AG08395 (cell line): Measurements from ENCODE around the gene MYBPC2.
A peak's percentile ranks its signal among the peaks of the same experiment; 100 is the strongest.
"Not testable (repeated sequence)": the region's sequence is repeated elsewhere in the genome, so short reads cannot be mapped to it uniquely, and the experiment has no call there.

Source experiments
- DNase-seq: peaks from one replicate; pipeline ENCODE4 v3.0.0; 2012; ENCODE audit warnings: mixed read lengths, low spot score

Gene MYBPC2

GRCh38 chr19:50432221-50433028 lies at the start of gene MYBPC2:
Gene MYBPC2 (plus strand): TSS chr19:50432892. CDS start chr19:50432954, 62 bp downstream.
- no peak for DNase-seq

- DNase-seq, result no peak
Measured at GRCh38 chr19:50383001-50383851, 49.5 kb upstream of the MYBPC2 start.

GRCh38 chr19:50383852-50384684 lies 48.6 kb upstream of the MYBPC2 start, which contains the start of gene POLD1:
Gene POLD1 (plus strand): TSS chr19:50384347. CDS start chr19:50398852, 14,505 bp downstream.
- DNase-seq, result peak; percentile 99

GRCh38 chr19:50384685-50385535 lies 47.8 kb upstream of the MYBPC2 start:
- DNase-seq, result no peak

GRCh38 chr19:50387176-50387867 lies 45.4 kb upstream of the MYBPC2 start:
- no peak for DNase-seq

- no peak for DNase-seq
Measured at GRCh38 chr19:50387868-50388245, 44.8 kb upstream of the MYBPC2 start.

GRCh38 chr19:50390295-50390694 lies 42.4 kb upstream of the MYBPC2 start:
- DNase-seq, result not testable (repeated sequence)

GRCh38 chr19:50390952-50391351 lies 41.7 kb upstream of the MYBPC2 start:
- not testable (repeated sequence) for DNase-seq

- no peak for DNase-seq
Measured at GRCh38 chr19:50392759-50393158, 39.9 kb upstream of the MYBPC2 start.

GRCh38 chr19:50393589-50393988 lies 39.1 kb upstream of the MYBPC2 start:
- DNase-seq, result no peak

- no peak for DNase-seq
Measured at GRCh38 chr19:50394017-50394416, 38.7 kb upstream of the MYBPC2 start.

GRCh38 chr19:50398675-50399367 lies 33.9 kb upstream of the MYBPC2 start:
- DNase-seq, result no peak

- no peak for DNase-seq
Measured at GRCh38 chr19:50399368-50399745, 33.3 kb upstream of the MYBPC2 start.

GRCh38 chr19:50401605-50402450 lies 30.9 kb upstream of the MYBPC2 start:
- DNase-seq, result no peak

GRCh38 chr19:50402544-50403301 lies 30.0 kb upstream of the MYBPC2 start:
- no peak for DNase-seq

GRCh38 chr19:50406156-50406820 lies 26.4 kb upstream of the MYBPC2 start:
- no peak for DNase-seq

- DNase-seq, result no peak
Measured at GRCh38 chr19:50406829-50407228, 25.9 kb upstream of the MYBPC2 start.

GRCh38 chr19:50409347-50409746 lies 23.3 kb upstream of the MYBPC2 start:
- no peak for DNase-seq
